Breast epithelium (tissue), 3 donors: ENCODE results near the gene CACNA2D1.

Experiments
- CTCF ChIP-seq, 3 donors: fragments of 450-650 bp; IDR thresholded peaks; one replicate each; pipeline ENCODE4 v1.5.1; 2016 to 2017; ENCODE audit warnings: antibody characterized with exemption in 3 of 3, mild to moderate bottlenecking in 3 of 3, moderate library complexity in 3 of 3
- POLR2A ChIP-seq: fragments of 450-650 bp; IDR thresholded peaks from one replicate; pipeline ENCODE4 v1.6.1; 2016; ENCODE audit warnings: antibody characterized with exemption, mild to moderate bottlenecking, moderate library complexity

- TF ChIP-seq CTCF (IDR thresholded peaks at IDR 0.05) (no peak), POLR2A (no peak)
These were observed 375.8 kb downstream of the CACNA2D1 start for GRCh38 chr7:82067628-82068264.
